Stimulated activated CD4-positive, alpha-beta T cell treated with anti-CD3 and anti-CD28 coated beads, Interleukin-12 subunit alpha, Interleukin-12 subunit beta, amount 100 ng/mL, for 24 hours (primary cell): ENCODE measurements around the gene ACTR8.
"Not testable (repeated sequence)": the region's sequence is repeated elsewhere in the genome, so short reads cannot be mapped to it uniquely, and the experiment has no call there.

Experiments
- DNase-seq, 2 experiments: peaks; one replicate each; pipeline ENCODE4 v3.0.0-alpha.2; 2020; ENCODE audit warnings: low read depth in 2 of 2

Gene ACTR8

DNA sequence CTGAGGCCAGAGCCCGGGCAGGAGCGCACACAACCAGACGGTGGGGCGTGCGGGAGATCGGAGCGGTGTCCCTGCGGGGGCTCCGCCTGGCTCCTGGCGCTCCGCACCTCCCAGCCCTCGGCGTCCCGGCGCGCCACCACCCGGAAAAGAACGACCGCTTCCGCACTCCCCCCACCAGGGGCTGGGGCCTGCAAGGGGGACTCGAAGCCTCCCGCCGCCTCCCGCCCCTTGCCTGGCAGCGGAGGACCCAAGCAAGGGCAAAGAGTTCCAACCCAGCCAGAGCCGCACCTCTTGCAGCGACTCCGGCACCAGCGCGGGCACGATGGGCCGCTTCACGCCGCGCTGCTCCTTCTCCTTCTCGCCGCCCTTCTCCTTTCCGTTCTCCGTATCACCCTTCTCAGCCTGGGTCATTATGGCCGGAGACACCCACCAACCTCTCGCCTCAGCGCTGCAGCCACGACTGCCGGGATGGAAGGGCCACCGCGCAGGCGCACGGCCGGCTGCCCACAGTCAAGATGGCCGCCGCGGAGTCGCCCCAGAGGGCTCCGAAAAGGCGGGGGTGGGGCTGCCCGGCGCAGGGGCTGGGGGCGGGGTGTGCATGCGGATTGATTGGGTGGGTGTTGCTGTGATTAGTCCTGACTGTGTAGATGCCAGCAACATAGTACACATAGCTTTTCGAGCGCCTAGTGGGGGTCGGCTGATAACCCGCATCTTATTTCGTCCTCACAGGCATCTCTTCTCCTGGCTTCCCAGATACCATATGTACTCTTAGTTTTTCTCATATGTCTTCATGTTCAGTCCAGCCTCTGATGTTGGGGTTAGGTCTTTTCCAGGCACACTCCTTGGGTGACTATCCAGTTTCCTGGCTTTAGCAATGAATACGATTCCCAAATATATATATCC lies at the start of gene ACTR8:
Gene ACTR8, minus strand, starts transcription at position 462 of the 903 bp plus-strand sequence. Its CDS starts 51 bp downstream, at position 411.
- DNase-seq: peak; percentile 73 to 76

DNA sequence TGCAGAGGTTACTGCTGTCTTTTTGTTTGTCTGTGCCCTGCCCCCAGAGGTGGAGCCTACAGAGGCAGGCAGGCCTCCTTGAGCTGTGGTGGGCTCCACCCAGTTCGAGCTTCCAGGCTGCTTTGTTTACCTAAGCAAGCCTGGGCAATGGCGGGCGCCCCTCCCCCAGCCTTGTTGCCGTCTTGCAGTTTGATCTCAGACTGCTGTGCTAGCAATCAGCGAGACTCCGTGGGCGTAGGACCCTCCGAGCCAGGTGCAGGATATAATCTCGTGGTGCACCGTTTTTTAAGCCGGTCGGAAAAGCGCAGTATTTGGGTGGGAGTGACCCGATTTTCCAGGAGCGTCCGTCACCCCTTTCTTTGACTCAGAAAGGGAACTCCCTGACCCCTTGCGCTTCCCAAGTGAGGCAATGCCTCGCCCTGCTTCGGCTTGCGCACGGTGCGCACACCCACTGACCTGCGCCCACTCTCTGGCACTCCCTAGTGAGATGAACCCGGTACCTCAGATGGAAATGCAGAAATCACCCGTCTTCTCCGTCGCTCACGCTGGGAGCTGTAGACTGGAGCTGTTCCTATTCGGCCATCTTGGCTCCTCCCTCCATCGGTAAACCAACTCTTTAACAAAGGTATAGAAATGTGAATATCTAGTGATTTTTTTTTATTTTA lies 45.4 kb upstream of the ACTR8 start:
- not testable (repeated sequence) for DNase-seq

- DNase-seq: no peak
Observed at GRCh38 chr3:53921296-53921695, 39.3 kb upstream of the ACTR8 start.

DNA sequence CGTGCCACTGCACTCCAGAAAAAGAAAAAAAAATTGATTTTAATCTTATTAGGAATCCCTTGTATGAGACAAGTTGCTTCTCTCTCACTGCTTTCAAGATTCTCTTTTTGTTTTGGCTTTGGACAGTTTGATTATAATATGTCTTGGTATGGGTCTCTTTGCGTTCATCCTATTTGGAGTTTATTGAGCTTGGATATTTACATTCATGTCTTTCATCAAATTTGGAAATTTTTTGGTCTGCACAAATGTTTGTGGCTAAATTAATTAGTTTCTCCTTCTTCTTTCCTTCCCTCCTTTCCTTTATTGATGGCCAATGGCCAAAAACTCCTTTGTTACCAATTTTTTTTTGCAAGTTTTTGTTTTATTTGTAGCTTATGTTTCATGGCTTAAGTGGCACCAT lies 37.8 kb upstream of the ACTR8 start:
- DNase-seq: no peak

- DNase-seq: no peak
Observed at GRCh38 chr3:53913401-53913800, 31.4 kb upstream of the ACTR8 start.

- no peak for DNase-seq
Observed at GRCh38 chr3:53902711-53903110, 20.8 kb upstream of the ACTR8 start.

- no peak for DNase-seq
Observed at GRCh38 chr3:53902067-53902466, 20.1 kb upstream of the ACTR8 start.

- DNase-seq: no peak
Observed at GRCh38 chr3:53900666-53901331, 18.8 kb upstream of the ACTR8 start.

DNA sequence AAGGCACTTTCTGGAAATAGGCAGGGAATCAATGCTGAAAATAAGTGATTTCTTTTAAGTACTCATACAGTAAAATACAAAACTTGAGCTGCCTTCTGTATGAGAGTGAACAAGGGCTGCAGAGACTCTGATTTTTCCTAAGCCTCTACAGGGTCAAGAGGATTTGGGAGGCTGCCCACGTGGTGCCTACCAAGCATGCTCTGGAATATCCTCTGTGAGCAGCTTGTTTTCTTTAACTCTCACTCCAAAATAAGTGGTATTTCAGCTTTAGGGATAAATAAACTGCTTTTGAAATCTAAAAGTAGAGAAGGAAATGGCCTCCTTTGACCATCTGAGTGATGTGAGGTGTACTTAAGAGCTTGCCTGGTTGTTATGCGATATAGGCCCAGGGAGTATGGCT lies 17.8 kb upstream of the ACTR8 start:
- DNase-seq: no peak

DNA sequence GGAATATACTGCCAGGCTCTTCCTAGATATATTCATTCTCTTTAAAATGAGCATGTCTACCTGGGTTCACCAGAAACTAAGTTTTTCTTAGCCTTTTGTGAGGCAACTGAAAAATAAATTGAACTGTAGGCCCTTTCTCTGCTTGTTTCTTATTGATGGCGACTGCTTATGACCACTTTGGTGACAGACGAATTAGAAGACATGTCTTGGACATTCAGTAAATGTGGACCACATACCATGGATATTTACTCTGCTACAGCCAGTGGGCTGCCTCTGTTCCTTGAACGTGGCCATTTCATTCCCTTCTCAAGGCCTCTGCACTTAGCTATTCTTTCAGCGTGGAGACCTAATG lies 10.3 kb upstream of the ACTR8 start:
- DNase-seq: no peak

- peak; percentile 93 to 95 for DNase-seq
Observed at GRCh38 chr3:53891497-53892285, 9.7 kb upstream of the ACTR8 start, which contains the start of gene SELENOK. Gene SELENOK, minus strand, starts transcription at chr3:53891859.

- DNase-seq: peak in 1 of 2 experiments; percentile 17
Observed at GRCh38 chr3:53890726-53891475, 8.9 kb upstream of the ACTR8 start.

GRCh38 chr3:53888232-53888631 lies 6.3 kb upstream of the ACTR8 start:
- no peak for DNase-seq

DNA sequence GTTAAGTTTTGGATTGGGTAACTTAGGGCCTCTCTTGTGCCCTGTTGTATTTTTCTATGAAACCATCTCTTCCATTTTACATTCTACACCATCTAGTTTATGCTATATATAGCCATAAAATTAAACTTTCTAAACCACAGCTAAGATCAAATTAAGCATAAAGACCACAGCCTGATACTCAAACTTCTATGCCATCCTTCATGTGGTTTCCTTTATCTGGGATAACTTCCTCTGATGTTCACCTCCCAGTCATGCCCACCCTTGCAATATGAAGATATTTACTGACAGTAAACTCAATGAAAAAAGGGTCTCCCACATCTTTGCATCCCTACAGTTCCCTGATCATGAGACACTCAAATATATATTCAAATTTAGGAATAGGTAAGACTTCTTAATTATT lies 5.5 kb upstream of the ACTR8 start:
- no peak for DNase-seq

DNA sequence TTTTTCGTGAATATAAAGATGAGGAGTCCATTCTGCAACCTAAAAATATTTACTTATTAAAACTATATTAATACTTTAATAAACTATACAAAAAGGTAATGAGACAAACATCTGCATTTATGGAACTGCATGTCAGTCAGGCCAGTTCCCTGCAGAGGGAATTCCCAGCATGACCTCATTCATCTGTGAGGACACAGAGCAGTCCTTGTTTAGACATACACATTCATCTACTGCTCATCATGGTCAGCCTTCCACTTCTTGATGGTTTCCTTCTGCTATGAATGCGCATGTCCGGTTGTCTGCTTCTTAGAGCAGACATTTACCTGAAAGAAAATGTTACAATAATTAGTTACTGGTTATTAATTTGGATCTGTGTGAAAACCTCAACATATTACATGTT lies 3.3 kb upstream of the ACTR8 start:
- no peak for DNase-seq

DNA sequence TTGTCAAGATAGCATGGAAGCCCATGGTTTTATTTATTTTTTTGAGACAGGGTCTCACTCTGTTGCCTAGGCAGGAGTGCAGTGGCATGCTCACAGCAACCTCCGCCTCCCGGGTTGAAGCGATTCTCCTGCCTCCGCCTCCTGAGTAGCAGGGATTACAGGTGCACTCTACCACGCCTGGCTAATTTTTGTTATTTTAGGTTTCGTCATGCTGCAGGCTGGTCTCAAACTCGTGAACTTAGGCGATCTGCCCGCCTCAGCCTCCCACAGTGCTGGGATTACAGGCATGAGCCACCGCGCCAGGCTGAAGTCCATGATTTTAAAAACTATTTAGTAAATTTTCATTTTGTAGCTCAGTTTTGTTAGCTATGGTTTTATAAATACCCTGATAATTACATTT lies 2.7 kb upstream of the ACTR8 start:
- DNase-seq: no peak

- DNase-seq: no peak
Observed at GRCh38 chr3:53883008-53883407, 1.1 kb upstream of the ACTR8 start.

- no peak for DNase-seq
Observed at GRCh38 chr3:53880396-53881345, 1.3 kb downstream of the ACTR8 start.

DNA sequence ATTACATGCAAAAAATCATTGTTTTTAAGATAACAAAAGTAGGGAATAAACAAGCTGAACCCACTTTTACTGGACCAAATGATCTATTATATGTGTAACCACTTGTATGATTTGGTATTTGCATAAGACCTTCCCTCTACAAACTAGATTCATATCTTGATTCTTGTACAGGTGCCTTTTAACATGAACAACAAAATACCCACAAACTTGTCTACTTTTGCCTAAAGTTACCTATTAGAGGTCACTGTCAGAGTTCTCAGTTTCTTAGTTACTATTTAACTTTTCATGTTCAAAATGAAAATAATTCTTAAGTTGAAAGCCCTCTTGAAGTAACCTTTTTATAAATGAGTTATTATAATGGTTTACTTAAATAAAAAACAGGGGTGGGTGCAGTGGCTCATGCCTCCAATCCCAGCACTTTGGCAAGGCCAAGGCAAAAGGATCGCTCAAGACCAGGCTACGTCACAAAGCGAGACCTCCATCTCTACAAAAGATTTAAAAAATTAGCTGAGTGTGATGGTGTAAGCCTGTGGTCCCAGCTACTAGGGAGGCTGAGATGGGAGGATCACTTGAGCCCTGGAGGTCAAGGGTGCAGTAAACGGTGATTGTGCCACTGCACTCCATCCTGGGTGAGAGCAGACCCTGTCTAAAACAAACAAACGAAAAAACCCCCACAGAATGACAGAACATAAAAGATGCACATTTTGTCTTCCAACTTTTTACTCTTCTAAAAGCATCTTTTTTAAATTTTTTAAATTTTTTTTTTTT lies 16.0 kb downstream of the ACTR8 start:
- no peak for DNase-seq
